Mesothelial cell of epicardium (in vitro differentiated cells): ENCODE data around the gene TMSB15A. TPM values are rescaled to one million over a fixed set of nuclear protein-coding genes. Genes with fewer than 3 reads are reported as not detected.
"Not testable (repeated sequence)": the region's sequence is repeated elsewhere in the genome, so short reads cannot be mapped to it uniquely, and the experiment has no call there.

Experiments
- DNase-seq, 2 experiments: peaks; one replicate each; pipeline ENCODE4 v3.0.0; 2021; ENCODE audit warnings: low spot score in 2 of 2; ENCODE audit not compliant: unreplicated experiment in 2 of 2
- H3K27ac Mint-ChIP-seq: 2 replicates; pipeline ENCODE4 v1.8.0; 2021; ENCODE audit warnings: mixed read lengths
- H3K27me3 Mint-ChIP-seq: 2 replicates; pipeline ENCODE4 v1.8.0; 2021; ENCODE audit warnings: low read depth, mixed read lengths
- H3K36me3 Mint-ChIP-seq: 2 replicates; pipeline ENCODE4 v1.8.0; 2021; ENCODE audit warnings: mixed read lengths
- H3K4me1 Mint-ChIP-seq: 2 replicates; pipeline ENCODE4 v1.8.0; 2021; ENCODE audit warnings: mixed read lengths
- H3K4me3 Mint-ChIP-seq: 2 replicates; pipeline ENCODE4 v1.8.0; 2021; ENCODE audit warnings: mild to moderate bottlenecking, moderate library complexity, mixed read lengths
- H3K9me3 Mint-ChIP-seq: 2 replicates; pipeline ENCODE4 v1.8.0; 2021; ENCODE audit warnings: mixed read lengths
- total RNA-seq: library from RNA; stranded (reverse); gene quantifications from 3 replicates; pipeline ENCODE4 v1.2.1, GENCODE V29; 2021
- TF ChIP-seq, protein P1 (sequence below): fragments of 200-600 bp; sonication (generic); IDR thresholded peaks from one replicate; pipeline ENCODE4 v1.5.0; 2021; ENCODE audit warnings: antibody characterized with exemption; ENCODE audit not compliant: unreplicated experiment

TMSB15A gene
- total RNA-seq = 20.7 to 21.8 TPM (median 20.8 TPM) in 3 replicates

- Mint-ChIP-seq H3K4me3 (peak within 1 kb of the TSS; percentile 77), H3K36me3 (peaks cover 9% of the 10 kb centered on the region), H3K27me3 (peaks cover 4% of the 10 kb centered on the region), H3K4me1 (no peaks in the 10 kb centered on the region), H3K27ac (peak within 1 kb of the TSS; percentile 66), H3K9me3 (peaks cover 10% of the 10 kb centered on the region)
- DNase-seq = peak; percentile 50 to 58
- TF ChIP-seq, protein P1, sequence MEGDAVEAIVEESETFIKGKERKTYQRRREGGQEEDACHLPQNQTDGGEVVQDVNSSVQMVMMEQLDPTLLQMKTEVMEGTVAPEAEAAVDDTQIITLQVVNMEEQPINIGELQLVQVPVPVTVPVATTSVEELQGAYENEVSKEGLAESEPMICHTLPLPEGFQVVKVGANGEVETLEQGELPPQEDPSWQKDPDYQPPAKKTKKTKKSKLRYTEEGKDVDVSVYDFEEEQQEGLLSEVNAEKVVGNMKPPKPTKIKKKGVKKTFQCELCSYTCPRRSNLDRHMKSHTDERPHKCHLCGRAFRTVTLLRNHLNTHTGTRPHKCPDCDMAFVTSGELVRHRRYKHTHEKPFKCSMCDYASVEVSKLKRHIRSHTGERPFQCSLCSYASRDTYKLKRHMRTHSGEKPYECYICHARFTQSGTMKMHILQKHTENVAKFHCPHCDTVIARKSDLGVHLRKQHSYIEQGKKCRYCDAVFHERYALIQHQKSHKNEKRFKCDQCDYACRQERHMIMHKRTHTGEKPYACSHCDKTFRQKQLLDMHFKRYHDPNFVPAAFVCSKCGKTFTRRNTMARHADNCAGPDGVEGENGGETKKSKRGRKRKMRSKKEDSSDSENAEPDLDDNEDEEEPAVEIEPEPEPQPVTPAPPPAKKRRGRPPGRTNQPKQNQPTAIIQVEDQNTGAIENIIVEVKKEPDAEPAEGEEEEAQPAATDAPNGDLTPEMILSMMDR = no peak
Measured at GRCh38 chrX:102515975-102516941, at the start of gene TMSB15A. Gene TMSB15A, minus strand, starts transcription at chrX:102516739.

GRCh38 chrX:102560423-102561068 is 44.0 kb upstream of the TMSB15A start:
- H3K36me3 Mint-ChIP-seq = no peaks in the 10 kb centered on the region
- no peak overlapping the region for H3K27ac Mint-ChIP-seq
- no peaks in the 10 kb centered on the region for H3K4me1 Mint-ChIP-seq
- no peak for DNase-seq
- H3K4me3 Mint-ChIP-seq = no peak overlapping the region
- H3K9me3 Mint-ChIP-seq = peaks cover 10% of the 10 kb centered on the region
- H3K27me3 Mint-ChIP-seq = peaks cover 6% of the 10 kb centered on the region
- TF ChIP-seq, protein P1 = no peak

GRCh38 chrX:102558607-102559006 is 42.1 kb upstream of the TMSB15A start:
- DNase-seq = no peak
- Mint-ChIP-seq H3K27me3 (peaks cover 6% of the 10 kb centered on the region), H3K36me3 (no peaks in the 10 kb centered on the region), H3K4me3 (no peak overlapping the region), H3K4me1 (no peaks in the 10 kb centered on the region), H3K9me3 (peaks cover 14% of the 10 kb centered on the region), H3K27ac (no peak overlapping the region)
- TF ChIP-seq, protein P1 = no peak

DNA sequence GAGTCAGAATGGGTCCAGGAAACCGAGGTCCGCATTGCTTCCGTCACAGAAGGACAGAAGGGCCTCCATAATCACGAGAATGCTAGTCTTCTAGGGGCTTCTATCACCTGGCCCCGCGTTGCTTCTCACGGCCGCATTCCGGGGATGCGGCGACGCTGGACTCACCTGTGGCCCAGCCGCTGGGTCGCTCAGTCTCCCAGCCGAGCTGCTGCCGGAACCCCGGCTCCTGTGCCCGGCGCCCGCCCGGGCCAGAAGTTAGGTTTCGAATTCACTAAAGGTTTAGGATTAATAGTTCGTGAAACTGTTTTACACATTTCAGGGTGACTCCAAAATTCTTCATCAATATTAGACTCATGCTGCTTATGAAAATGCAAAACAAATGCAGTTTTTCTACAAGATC is 31.7 kb upstream of the TMSB15A start:
- H3K27me3 Mint-ChIP-seq = no peaks in the 10 kb centered on the region
- no peak for DNase-seq
- no peaks in the 10 kb centered on the region for H3K4me1 Mint-ChIP-seq
- H3K27ac Mint-ChIP-seq = no peak overlapping the region
- TF ChIP-seq, protein P1 = no peak
- no peak overlapping the region for H3K4me3 Mint-ChIP-seq
- H3K9me3 Mint-ChIP-seq = peaks cover 7% of the 10 kb centered on the region
- no peaks in the 10 kb centered on the region for H3K36me3 Mint-ChIP-seq

DNA sequence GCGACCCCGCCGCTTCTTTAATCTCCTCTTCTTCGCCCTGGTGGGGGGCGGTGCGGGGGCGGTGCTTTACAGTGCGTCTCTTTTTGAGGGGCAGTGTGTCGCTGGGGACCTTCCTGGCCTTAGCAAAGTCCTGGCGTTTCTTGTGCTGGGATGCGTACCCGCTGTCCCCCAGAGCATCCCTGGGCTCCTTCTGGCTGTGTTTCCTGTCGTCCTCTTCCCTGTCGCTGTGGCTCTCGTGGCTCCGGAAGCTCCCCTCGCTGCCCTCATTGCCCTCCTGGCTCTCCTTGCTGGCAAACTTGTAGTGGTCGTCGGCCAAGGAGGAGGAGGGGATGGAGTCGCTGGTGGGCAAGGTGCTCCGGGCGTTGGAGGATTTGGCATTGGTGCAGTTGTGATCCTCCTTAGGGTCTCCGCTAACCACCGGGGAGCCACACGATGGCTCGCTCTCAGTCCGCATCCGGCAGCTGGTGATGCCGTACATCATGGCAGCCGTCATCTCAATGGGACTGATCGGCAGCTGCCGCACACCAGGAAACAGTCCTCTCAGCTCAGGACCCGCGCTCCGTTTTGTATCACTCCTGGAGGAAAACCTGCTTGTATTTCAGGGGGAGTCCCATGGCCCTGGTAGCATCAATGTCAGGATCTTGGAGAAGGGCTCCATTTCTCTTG is 30.4 kb upstream of the TMSB15A start:
- Mint-ChIP-seq H3K27ac (no peak overlapping the region), H3K4me3 (no peak overlapping the region), H3K9me3 (peaks cover 7% of the 10 kb centered on the region)

DNA sequence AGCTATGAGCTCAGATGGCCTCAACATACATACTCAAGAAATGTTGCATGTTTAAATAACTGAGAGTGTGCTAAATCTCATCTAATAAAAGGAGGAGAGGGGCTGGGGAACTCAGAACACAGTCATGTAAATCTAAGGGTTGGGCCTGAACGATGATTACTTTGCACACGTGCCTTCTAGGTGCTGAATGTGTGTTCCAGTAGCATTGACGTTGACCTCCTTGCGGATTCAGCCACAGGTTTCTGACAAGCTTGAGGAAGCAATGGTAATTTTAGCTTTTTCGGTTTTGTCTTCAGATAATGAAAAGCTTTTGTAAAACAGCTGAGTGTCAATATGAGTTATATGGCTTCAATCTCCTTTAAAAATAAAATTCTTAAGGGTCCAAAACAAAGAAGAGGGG is 29.6 kb upstream of the TMSB15A start:
- H3K27me3 Mint-ChIP-seq, H3K27ac Mint-ChIP-seq, H3K36me3 Mint-ChIP-seq, DNase-seq, H3K9me3 Mint-ChIP-seq, H3K4me1 Mint-ChIP-seq, H3K4me3 Mint-ChIP-seq: not testable (repeated sequence)

More for the DNA sequence above, 30.4 kb upstream of the TMSB15A start:
- Mint-ChIP-seq H3K36me3 (no peaks in the 10 kb centered on the region), H3K27me3 (no peaks in the 10 kb centered on the region), H3K4me1 (no peaks in the 10 kb centered on the region)
- TF ChIP-seq, protein P1 = no peak
- no peak for DNase-seq
